Myometrial cell (primary cell): ENCODE results near the gene PLEK. TPM values are rescaled to one million over a fixed set of nuclear protein-coding genes. Genes with fewer than 3 reads are reported as not detected.

Experiments
- total RNA-seq: library from RNA; depleted of rRNA; stranded (reverse); fragments of >200 nt; gene quantifications from 2 replicates; pipeline ENCODE4 v1.2.3, GENCODE V29; 2015

The PLEK gene
- under 0.01 TPM in 1 of 2 replicates, not detected in the other for total RNA-seq

GRCh38 chr2:68365087-68365486 is at the start of gene PLEK:
TSS of gene PLEK (plus strand) at chr2:68365282. CDS start at chr2:68365352, 70 bp downstream.

DNA sequence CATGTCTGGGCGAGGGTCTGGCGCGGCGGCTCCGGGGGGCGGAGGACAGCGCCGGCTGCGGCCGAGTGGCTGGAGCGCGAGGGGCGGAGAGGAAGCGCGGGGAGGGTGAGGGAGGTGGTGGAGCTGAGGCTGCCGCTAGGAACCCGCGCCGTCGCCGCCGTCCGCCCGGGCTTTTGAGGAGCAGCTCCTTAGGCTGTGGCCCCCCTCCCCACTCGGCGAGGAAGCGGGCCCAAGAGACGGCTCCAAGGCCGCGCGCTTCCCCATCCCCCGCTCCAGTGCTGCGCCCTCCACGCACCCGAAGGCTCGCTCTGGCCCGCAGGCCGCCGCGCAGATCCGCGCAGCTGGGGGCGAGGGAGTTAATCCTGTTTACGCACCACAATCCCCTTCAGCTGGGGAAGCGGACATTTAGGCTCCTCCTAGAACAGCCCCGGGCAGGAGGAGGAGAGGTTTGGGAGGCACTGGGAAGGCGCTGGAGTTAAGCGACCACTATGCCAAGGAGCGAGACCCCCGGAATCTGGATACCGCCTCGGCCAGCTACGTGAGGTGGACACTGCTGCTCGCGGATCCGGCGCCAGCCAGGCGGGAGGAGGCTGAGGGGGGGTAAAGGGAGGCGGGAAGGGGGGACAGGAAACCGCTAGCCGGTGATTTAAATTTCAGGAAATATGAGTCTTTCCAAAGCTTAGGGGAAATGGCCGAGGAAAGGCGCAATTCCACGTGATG is 45.5 kb upstream of the PLEK start, which contains the start of gene CNRIP1:
Gene CNRIP1, minus strand, starts transcription at position 552 of the 720 bp plus-strand sequence. Its CDS starts 549 bp downstream, at position 3.

Other genes with a start within 250 kb of the PLEK start
- gene PNO1, start 207.4 kb upstream of the PLEK start, total RNA-seq: 11.8 and 12.4 TPM in 2 replicates
- 23.4 and 23.9 TPM in 2 replicates for gene PPP3R1, start 112.8 kb upstream of the PLEK start, total RNA-seq
- gene CNRIP1, start 45.3 kb upstream of the PLEK start, total RNA-seq: 30.8 and 44.7 TPM in 2 replicates
- gene FBXO48, start 102.0 kb downstream of the PLEK start, total RNA-seq: 0.29 and 0.35 TPM in 2 replicates
- 1.4 and 3.0 TPM in 2 replicates for gene APLF, start 102.3 kb downstream of the PLEK start, total RNA-seq